ENCODE data around the gene UBTF.

UBTF gene

GRCh38 chr17:44202756-44203155 lies 16.7 kb downstream of the UBTF start:
- no peak for TF ChIP-seq CTCF (conservative IDR thresholded peaks at IDR 0.05; ENCODE audit: low read length)
- no peak overlapping the region for H3K4me3 ChIP-seq (ENCODE audit: low read length)
- DNase-seq (ENCODE audit: low read depth) = no peak

GRCh38 chr17:44200478-44201155 lies 18.9 kb downstream of the UBTF start:
- no peak for DNase-seq (ENCODE audit: low read depth)
- peak overlapping the region; percentile 76 for H3K4me3 ChIP-seq (ENCODE audit: low read length)
- TF ChIP-seq CTCF (conservative IDR thresholded peaks at IDR 0.05; ENCODE audit: low read length) = no peak

- peak within 1 kb of the TSS; percentile 82 for H3K4me3 ChIP-seq (ENCODE audit: low read length)
- DNase-seq (ENCODE audit: low read depth) = peak; percentile 98
- no peak for TF ChIP-seq CTCF (conservative IDR thresholded peaks at IDR 0.05; ENCODE audit: low read length)
These were observed 19.7 kb downstream of the UBTF start, which contains the start of gene ATXN7L3 for GRCh38 chr17:44199553-44200477. TSS of gene ATXN7L3 (minus strand) at chr17:44199884. CDS start at chr17:44198070, 1,814 bp downstream.

GRCh38 chr17:44198721-44199552 lies 20.5 kb downstream of the UBTF start:
- H3K4me3 ChIP-seq (ENCODE audit: low read length) = peak overlapping the region; percentile 82
- TF ChIP-seq CTCF (conservative IDR thresholded peaks at IDR 0.05; ENCODE audit: low read length) = no peak
- DNase-seq (ENCODE audit: low read depth) = peak; percentile 42

- peak; percentile 76 for DNase-seq (ENCODE audit: low read depth)
- peak; percentile 36 for TF ChIP-seq CTCF (conservative IDR thresholded peaks at IDR 0.05; ENCODE audit: low read length)
- H3K4me3 ChIP-seq (ENCODE audit: low read length) = peak overlapping the region; percentile 82
These were observed 21.3 kb downstream of the UBTF start for GRCh38 chr17:44197980-44198720.

GRCh38 chr17:44197107-44197506 lies 22.4 kb downstream of the UBTF start:
- no peak for TF ChIP-seq CTCF (conservative IDR thresholded peaks at IDR 0.05; ENCODE audit: low read length)
- H3K4me3 ChIP-seq (ENCODE audit: low read length) = no peak overlapping the region
- no peak for DNase-seq (ENCODE audit: low read depth)

Data from AG10803 (cell line).